Neutrophil (primary cell): ENCODE data around the gene ARL11.

ENCODE experiments used
- H3K27ac ChIP-seq: fragments of 200-600 bp; sonication (generic); 2 replicates; pipeline ENCODE4 v1.5.1; 2016; ENCODE audit warnings: mild to moderate bottlenecking, moderate library complexity
- H3K27me3 ChIP-seq: fragments of 200-600 bp; sonication (generic); 2 replicates; pipeline ENCODE4 v1.6.0; 2016; ENCODE audit warnings: mild to moderate bottlenecking
- H3K36me3 ChIP-seq: fragments of 200-600 bp; sonication (generic); 2 replicates; pipeline ENCODE4 v1.5.1; 2017
- H3K4me1 ChIP-seq, 2 experiments: fragments of 200-600 bp in 1 of 2; sonication (generic) in 1 of 2; 1 replicate in 1 of 2; 2 replicates in 1 of 2; pipeline versions ENCODE4 v1.5.1 to v1.6.1; 2013 to 2016; ENCODE audit warnings: low read depth in 1 of 2, low read length in 1 of 2, mild to moderate bottlenecking in 1 of 2, moderate library complexity in 1 of 2; ENCODE audit not compliant: control insufficient read depth in 1 of 2, insufficient read depth in 1 of 2
- H3K4me3 ChIP-seq, 2 experiments: fragments of 200-600 bp in 1 of 2; sonication (generic) in 1 of 2; 1 replicate in 1 of 2; 2 replicates in 1 of 2; pipeline ENCODE4 v1.5.1; 2013 to 2016; ENCODE audit warnings: low read depth in 1 of 2, low read length in 1 of 2, mild to moderate bottlenecking in 1 of 2, moderate library complexity in 1 of 2
- H3K9me3 ChIP-seq: fragments of 200-600 bp; sonication (generic); 2 replicates; pipeline ENCODE4 v1.5.1; 2016
- TF ChIP-seq, protein P1 (sequence below): fragments of 200-600 bp; sonication (generic); IDR thresholded peaks from 2 replicates; pipeline ENCODE4 v1.5.1; 2016; ENCODE audit warnings: antibody characterized with exemption

The ARL11 gene

DNA sequence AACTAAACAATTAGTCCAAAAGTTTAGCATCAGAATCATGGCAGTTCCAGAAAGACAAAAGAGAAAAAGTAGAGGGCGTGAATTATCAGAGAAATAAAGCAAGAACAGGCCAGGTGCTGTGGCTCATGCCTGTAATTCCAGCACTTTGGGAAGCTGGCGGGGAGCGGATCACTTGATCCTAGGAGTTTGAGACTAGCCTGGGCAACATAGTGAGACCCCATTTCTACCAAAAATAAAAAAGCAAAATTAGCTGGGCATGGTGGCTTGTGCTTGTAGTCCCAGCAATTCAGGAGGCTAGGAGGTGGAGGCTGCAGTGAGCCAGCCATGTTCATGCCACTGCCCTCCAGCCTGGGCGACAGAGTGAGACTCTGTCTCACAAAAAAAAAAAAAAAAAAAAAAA is 18.4 kb downstream of the ARL11 start:
- no peaks in the 10 kb centered on the region for H3K27me3 ChIP-seq
- TF ChIP-seq, protein P1, sequence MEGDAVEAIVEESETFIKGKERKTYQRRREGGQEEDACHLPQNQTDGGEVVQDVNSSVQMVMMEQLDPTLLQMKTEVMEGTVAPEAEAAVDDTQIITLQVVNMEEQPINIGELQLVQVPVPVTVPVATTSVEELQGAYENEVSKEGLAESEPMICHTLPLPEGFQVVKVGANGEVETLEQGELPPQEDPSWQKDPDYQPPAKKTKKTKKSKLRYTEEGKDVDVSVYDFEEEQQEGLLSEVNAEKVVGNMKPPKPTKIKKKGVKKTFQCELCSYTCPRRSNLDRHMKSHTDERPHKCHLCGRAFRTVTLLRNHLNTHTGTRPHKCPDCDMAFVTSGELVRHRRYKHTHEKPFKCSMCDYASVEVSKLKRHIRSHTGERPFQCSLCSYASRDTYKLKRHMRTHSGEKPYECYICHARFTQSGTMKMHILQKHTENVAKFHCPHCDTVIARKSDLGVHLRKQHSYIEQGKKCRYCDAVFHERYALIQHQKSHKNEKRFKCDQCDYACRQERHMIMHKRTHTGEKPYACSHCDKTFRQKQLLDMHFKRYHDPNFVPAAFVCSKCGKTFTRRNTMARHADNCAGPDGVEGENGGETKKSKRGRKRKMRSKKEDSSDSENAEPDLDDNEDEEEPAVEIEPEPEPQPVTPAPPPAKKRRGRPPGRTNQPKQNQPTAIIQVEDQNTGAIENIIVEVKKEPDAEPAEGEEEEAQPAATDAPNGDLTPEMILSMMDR, result no peak
- H3K27ac ChIP-seq, result no peak overlapping the region
- no peaks in the 10 kb centered on the region for H3K36me3 ChIP-seq
- H3K4me3 ChIP-seq, result no peak overlapping the region
- H3K9me3 ChIP-seq, result no peaks in the 10 kb centered on the region
- H3K4me1 ChIP-seq, result peaks cover 39 to 42% of the 10 kb centered on the region in 2 experiments

DNA sequence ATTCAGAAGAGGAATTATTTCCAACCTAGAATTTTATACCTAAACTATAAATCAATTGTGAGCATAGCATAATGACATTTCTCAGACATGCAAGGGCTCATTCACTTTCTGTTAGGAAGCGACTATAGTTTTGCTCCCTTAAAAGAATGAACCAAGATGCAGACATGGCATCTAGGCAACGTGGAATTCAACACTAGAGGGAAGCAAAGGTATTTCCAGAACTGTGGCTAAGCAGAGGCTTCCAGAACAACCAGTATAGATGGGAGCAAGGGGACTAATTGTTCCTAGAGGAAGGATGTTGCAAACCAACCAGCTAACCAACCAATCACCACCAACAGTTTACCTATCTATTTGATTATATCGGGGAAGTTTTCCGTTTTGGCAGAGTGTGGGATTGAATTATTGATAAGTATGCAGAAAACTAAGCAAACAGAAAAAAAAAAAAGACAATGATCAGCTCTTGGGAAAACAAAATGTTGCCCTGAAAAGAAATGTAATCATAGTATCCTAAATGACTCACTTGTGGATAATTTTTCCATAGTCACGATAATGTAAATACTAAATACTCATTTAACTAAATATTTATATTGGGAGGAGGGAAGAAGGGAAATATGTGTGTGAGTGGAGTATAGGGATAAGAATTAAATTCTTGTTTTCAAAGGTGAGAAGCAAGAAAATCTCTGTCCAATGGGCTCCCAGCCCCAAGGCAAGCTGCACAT is 21.1 kb downstream of the ARL11 start:
- H3K4me1 ChIP-seq, result peaks cover 12 to 18% of the 10 kb centered on the region in 2 experiments
- no peaks in the 10 kb centered on the region for H3K27me3 ChIP-seq
- H3K4me3 ChIP-seq, result no peak overlapping the region
- no peaks in the 10 kb centered on the region for H3K9me3 ChIP-seq
- H3K27ac ChIP-seq, result no peak overlapping the region
- TF ChIP-seq, protein P1, result no peak
- no peaks in the 10 kb centered on the region for H3K36me3 ChIP-seq

- Histone ChIP-seq H3K4me3 (no peak overlapping the region), H3K36me3 (no peaks in the 10 kb centered on the region), H3K4me1 (peaks cover 12 to 16% of the 10 kb centered on the region in 2 experiments), H3K27me3 (no peaks in the 10 kb centered on the region), H3K27ac (no peak overlapping the region), H3K9me3 (no peaks in the 10 kb centered on the region)
- TF ChIP-seq, protein P1, result no peak
Measured at GRCh38 chr13:49649963-49650312, 21.6 kb downstream of the ARL11 start.

GRCh38 chr13:49651570-49652354 is 23.5 kb downstream of the ARL11 start:
- TF ChIP-seq, protein P1, result no peak
- H3K27ac ChIP-seq, result no peak overlapping the region
- no peak overlapping the region for H3K4me3 ChIP-seq
- no peaks in the 10 kb centered on the region for H3K36me3 ChIP-seq
- H3K4me1 ChIP-seq, result peaks cover 3 to 6% of the 10 kb centered on the region in 2 experiments
- no peaks in the 10 kb centered on the region for H3K9me3 ChIP-seq
- H3K27me3 ChIP-seq, result no peaks in the 10 kb centered on the region

DNA sequence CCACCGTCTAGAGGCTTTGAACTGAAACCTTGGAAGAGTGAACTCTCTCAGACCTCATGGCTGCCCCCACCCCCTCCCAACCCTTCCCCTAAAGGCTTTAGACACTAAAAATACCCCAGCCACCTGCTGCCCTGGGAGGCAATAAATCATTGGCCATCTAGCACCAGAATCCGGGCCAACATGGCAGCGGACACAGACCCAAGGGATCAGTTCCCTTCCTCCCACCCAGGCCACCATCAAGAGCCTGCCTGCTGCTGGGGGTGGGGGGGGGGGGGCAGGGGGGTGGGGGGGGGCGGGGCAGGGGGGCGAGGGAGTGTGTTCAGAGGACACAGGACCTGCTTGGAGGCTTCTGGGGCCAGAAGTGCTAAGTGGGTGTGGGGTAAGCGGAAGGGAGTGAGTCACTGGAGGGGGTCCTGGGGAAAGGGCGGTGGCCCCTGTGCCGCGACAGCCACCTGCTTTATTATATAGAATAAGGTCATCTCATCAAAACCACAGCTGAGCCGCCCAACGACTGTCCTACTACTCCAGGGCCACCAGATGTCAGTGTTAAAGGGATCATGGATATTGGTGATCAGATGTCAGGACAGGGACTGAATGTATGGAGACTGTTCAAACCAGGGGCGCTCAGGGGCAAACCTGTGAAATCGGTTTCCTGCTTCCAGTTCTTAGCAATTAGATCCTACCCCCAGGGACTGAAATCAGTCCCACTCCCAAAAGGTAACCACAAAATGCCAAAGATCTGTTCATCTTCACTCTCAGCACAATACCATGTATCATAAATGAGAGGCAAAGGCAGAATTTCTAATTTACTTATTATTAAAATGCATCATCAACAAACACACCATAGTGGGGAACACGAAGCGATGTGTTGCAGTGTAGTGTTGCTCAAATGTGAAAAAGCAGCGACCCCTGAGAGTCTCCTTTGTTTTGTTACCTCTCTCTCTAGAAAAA is 24.3 kb downstream of the ARL11 start:
- no peak overlapping the region for H3K4me3 ChIP-seq
- no peaks in the 10 kb centered on the region for H3K36me3 ChIP-seq

More for the DNA sequence above, 24.3 kb downstream of the ARL11 start:
- H3K27ac ChIP-seq, result no peak overlapping the region
- H3K4me1 ChIP-seq, result peaks cover 3 to 6% of the 10 kb centered on the region in 2 experiments
- H3K9me3 ChIP-seq, result no peaks in the 10 kb centered on the region
- no peaks in the 10 kb centered on the region for H3K27me3 ChIP-seq
- TF ChIP-seq, protein P1, result no peak
